Stimulated activated CD4-positive, alpha-beta T cell treated with anti-CD3 and anti-CD28 coated beads, Interleukin-4, amount 100 ng/mL, for 48 hours (primary cell): ENCODE measurements around the gene ABCA3.
A peak's percentile ranks its signal among the peaks of the same experiment; 100 is the strongest.

ENCODE experiments used
- DNase-seq, 2 donors: peaks; one replicate each; pipeline ENCODE4 v3.0.0-alpha.2; 2020; ENCODE audit warnings: low read depth in 2 of 2

Gene ABCA3

DNA sequence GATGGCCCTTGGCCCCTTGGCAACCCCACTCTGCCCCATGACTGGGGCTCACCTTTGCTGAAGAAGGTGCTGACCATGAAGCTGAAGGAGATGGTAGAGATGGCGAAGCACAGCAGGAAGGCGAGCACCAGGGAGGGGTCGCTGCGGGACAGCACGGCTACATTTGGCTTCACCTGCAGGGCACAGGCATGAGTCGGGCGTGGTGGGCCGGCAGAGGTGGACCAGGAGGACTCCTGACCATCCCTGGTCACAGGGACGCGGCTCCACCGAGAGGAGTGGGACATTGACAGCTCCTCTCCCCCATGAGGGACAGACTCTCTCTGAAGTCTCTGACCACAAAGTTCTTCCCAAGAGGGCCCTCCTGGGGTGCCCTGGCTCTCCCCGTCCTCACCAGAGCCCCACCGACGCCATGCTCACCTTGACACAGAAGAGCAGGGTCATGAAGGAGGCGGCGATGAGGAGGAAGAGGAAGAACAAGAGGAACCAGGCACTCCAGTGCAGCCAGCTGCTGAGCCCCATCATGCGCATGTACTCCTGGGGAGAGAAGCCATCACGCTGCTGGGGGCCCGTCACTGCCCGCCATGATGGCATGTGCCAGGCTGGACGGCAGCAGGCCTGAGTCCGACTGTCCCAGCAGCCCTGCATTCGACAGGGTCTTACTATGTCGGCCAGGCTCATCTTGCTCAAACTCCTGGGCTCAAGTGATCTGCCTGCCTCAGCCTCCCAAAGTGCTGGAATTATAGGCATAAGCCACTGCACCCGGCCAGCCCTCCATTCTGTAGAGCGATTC, 23.1 kb downstream of the ABCA3 start:
- no peak for DNase-seq

DNA sequence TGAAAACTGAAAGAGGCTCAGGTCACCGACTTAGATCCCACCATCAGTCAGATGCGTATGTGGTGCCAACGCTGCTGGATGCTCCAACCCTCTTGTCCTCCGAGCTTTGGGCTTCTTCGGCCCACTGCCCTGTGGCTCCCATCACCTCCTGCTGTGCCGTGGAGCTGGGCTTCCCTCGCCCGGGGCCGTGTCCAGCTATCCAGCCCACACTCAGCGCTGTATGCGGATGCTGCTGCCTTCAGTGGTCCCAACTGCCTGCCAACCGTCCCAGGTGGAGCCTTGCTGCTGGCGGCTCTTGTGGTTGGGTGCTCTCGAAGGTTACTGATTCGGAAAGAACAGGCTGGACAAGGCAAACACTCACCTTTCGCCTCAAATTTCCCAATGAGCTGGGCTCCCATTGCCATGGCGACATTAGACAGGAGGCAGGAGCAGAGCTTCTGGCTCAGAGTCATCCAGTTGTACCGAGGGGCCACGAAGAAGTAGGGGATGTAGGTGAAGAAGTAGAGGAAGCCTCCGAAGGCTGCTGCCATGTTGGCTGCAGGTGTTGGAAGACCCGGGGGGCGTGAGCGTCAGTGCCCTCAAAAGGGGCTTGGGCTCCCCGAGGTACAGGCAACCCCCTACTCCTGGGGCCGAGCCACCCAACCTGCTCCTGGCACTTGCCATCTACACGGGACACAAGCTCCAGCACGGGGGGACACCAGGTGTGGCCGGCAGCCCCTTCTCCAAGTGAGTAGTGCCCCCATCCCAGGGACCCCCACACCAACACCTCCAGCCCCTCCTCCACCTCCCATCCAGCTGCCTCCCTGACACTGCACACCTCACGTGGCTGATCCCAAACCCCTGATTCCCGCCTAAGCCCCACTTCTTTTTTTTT, 32.2 kb downstream of the ABCA3 start:
- DNase-seq: no peak

- no peak for DNase-seq
Observed at GRCh38 chr16:2299915-2300192, 40.7 kb downstream of the ABCA3 start.

GRCh38 chr16:2299121-2299914, 41.2 kb downstream of the ABCA3 start:
- DNase-seq: no peak

DNA sequence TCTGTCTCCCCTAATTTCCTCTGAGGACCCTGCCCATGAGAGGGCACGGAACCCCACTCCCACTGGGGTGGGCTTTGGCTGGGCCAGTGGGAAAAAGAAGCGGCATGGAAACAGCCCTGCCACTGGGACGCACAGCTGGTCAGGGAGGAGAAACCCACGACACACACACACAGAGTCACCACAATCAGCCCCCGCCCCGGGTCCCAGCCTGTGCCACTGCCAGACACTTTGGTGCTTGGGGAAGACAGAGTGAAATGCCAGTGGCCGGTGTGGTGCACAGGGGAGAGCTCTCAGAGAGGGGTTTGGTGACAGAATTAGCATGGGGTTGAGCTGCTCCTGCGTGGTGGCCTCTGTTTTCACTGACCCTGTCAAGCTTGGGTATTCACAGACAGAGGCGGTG, 41.9 kb downstream of the ABCA3 start:
- no peak for DNase-seq

DNA sequence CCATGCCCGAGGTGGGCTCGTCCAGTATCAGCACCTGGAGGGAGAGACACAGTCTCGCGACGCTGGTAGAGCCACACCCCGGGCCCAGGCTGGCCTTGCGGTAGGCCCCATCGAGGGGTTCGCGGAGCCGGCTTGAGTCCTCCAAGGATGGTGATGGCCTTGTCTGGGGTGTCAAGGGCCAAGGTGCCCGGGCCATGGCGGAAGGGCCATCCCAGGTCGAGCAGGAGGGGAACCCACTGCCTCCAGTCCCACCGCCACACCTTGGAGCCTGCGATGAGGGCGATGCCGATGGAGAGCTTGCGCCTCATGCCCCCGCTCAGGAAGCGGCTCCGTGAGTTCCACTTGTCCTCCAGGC, 43.0 kb downstream of the ABCA3 start:
- no peak for DNase-seq

DNA sequence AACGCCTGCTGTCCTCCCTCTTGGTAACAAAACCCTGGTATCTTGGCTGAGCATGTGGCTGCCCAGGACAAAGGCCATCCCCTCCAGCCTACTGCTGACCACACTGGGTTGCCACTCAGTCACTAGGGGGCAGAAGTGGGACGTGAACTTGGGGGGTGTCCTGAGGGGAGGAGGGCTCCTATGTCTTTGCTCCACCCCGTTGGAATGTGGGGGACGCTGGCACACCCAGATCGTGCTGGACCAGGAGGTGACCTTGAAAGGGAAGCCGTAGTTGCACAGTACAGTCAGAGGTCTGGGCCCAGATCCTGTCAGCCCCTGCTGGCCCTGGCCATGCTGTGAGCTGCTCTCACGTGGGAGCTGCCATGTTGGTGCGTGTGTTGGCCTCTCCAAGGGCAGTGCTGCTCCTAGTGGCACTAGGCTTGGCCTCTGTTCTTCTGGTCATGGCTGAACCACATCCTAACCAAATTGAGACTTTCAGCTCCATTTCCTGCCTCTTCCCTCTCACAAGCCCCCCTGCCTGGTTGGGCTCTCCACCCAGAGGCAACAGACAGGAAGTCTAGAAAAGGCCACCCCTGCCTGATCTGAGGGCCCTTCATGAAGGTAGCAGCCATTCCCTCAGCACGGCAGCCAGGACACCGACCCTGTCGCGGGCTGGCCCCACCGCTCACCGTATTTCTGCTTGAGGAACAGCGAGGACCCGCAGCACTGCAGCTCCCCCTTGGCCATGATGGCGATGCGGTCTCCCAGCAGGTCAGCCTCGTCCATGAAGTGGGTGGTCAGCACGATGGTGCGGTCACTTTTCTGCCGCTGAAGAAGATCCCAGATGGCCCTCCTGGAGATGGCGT, 43.6 kb downstream of the ABCA3 start:
- DNase-seq: peak; percentile 5 to 9

- no peak for DNase-seq
Observed at GRCh38 chr16:2295056-2295798, 45.3 kb downstream of the ABCA3 start.

DNA sequence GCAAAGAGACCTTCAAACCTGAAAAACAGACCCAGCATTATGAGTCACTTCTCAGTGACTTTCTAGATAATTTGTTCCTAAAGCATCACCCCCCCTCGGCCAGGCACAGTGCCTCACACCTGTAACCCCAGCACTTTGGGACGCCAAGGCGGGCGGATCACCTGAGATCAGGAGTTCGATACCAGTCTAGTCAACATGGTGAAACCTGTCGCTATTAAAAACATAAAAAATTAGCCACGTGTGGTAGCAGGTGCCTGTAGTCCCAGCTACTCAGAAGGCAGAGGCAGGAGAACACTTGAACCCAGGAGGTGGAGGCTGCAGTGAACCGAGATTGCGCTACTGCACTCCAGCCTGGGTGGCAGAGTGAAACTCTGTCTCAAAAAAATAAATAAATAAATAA, 48.3 kb downstream of the ABCA3 start:
- no peak for DNase-seq

- no peak for DNase-seq
Observed at GRCh38 chr16:2289282-2289681, 51.2 kb downstream of the ABCA3 start.

GRCh38 chr16:2288726-2289125, 51.8 kb downstream of the ABCA3 start:
- no peak for DNase-seq

GRCh38 chr16:2287916-2288547, 52.5 kb downstream of the ABCA3 start:
- DNase-seq: no peak

DNA sequence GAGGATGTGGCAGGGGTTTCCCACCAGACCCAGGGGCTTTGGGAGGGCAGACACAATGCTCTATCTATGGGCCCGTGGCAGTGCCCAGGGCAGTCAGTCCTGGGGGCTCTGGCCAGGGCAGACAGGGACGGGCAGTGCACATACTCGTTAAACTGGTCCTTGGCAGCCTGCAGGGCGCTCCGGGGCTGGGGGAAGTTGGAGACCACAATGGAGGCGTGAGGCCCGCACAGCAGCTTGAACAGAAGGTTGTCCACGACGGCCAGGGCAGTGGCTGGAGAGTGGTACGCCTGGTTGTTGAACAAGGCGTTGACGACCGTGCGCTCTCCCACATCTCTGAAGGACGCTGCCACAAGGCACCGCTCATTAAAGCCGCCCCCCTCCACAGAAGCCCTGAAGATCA, 54.0 kb downstream of the ABCA3 start:
- DNase-seq: no peak

DNA sequence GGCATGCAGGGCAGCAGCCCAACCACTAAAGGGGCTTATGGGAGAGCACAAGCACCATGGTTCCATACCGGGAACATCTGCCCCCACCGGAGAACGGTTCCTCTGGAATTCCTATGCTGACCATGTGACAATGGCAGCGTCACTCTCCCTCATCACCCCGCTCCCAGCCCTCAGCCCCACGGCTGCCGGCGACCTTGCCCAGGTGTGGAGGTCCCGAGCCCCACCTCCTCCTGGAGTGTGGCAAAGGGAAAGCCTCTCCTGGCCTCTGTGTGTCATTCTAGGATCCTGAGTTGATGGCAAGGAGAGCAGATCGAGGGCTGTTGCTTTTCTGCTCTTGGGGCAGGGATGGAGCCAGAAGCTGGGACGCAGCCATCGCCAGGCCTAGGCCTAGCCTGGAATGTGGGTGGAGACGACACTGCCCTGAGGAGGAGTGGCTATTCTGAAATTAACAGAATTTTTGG, 54.8 kb downstream of the ABCA3 start:
- no peak for DNase-seq

GRCh38 chr16:2284797-2285576, 55.5 kb downstream of the ABCA3 start:
- no peak for DNase-seq

- no peak for DNase-seq
Observed at GRCh38 chr16:2284001-2284770, 56.3 kb downstream of the ABCA3 start.

DNA sequence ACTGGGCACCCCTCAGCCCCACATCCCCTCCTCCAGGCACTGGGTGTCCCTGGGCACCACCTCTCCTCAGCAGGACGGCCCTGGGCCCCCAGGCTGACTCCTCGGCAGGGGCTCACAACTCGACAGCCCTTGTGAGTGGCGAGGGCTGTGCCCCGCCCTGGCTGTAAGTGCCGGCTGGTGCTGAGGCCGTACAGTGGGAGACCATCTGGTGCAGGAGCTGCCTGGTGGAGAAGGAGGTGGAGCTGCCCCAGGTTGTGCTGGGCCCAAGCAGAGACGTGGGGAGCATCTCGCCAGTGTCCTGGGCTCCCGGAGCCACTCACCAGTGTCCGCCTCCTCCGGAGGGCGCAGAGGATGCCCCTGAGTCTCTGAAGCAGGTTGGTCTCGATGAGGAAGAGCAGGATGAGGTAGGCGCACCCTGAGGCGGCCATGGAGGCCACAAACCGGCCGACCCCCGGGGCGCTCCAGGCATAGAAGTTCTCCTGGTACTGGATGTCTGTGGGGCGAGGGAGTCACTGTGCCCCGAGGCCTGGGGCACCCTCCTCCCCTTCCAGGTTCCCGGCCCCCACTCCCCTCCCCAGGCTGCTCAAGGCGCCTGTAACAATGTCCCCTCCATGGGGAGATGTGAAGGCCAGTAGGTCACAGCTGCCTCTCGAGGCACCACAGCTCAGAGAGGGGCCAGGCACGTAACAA, 57.5 kb downstream of the ABCA3 start:
- DNase-seq: no peak

DNA sequence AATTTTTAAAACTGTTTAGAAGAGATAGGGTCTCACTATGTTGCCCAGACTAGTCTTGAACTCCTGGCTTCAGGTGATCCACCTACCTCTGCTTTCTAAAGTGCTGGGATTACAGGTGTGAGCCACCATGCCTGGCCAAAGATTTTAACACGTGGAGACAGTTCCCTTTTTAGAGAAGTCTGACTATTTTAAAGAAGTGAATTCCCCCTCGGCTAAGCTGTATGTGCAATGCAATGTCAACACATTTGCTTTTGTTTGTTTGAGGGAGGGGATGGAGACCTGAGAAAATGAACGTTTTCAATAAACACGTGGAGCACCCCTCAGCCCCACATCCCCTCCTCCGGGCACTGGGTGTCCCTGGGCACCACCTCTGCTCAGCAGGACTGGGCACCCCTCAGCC, 58.3 kb downstream of the ABCA3 start:
- DNase-seq: no peak
